DND-41 (cell line): ENCODE results near the gene SLC26A1.

Experiments used
- ATAC-seq: fragments of 200-7000 bp; cut with Tn5 transposase; 3 replicates; pipeline ENCODE4 v1.9.1; 2021; ENCODE audit warnings: low read depth; ENCODE audit not compliant: insufficient read depth
- DNase-seq: peaks from one replicate; pipeline ENCODE4 v3.0.0-alpha.2; 2020
- H2AFZ ChIP-seq: 2 replicates; pipeline ENCODE4 v1.6.0; 2012; ENCODE audit warnings: low read depth, low read length
- H3K27ac ChIP-seq: 2 replicates; pipeline ENCODE4 v1.5.1; 2012; ENCODE audit warnings: low read length, inconsistent platforms
- H3K27me3 ChIP-seq: fragments of 200-600 bp; sonication (generic); 2 replicates; pipeline ENCODE4 v1.6.0; 2012; ENCODE audit warnings: low read length, mild to moderate bottlenecking, inconsistent platforms; ENCODE audit not compliant: insufficient read depth, poor library complexity
- H3K36me3 ChIP-seq: 2 replicates; pipeline ENCODE4 v1.5.1; 2012; ENCODE audit warnings: low read length, inconsistent platforms; ENCODE audit not compliant: insufficient read depth
- H3K4me1 ChIP-seq: 2 replicates; pipeline ENCODE4 v1.5.1; 2012; ENCODE audit warnings: mild to moderate bottlenecking, low read length; ENCODE audit not compliant: insufficient read depth
- H3K4me2 ChIP-seq: 2 replicates; pipeline ENCODE4 v1.6.0; 2012; ENCODE audit warnings: mild to moderate bottlenecking, moderate library complexity, low read length, inconsistent platforms; ENCODE audit not compliant: insufficient read depth
- H3K4me3 ChIP-seq, 2 experiments: fragments of 200-600 bp in 1 of 2; shearing (Covaris generic) in 1 of 2; 2 replicates each; pipeline ENCODE4 v1.5.1; 2012 to 2016; ENCODE audit warnings: inconsistent platforms in 2 of 2, low read length in 2 of 2, mild to moderate bottlenecking in 2 of 2, low read depth in 1 of 2, moderate library complexity in 1 of 2
- H3K79me2 ChIP-seq: 2 replicates; pipeline ENCODE4 v1.6.0; 2012; ENCODE audit warnings: low read length, inconsistent platforms; ENCODE audit not compliant: insufficient read depth
- H3K9ac ChIP-seq: 2 replicates; pipeline ENCODE4 v1.6.0; 2012; ENCODE audit warnings: low read depth, mild to moderate bottlenecking, inconsistent platforms, low read length, moderate library complexity
- H3K9me3 ChIP-seq: 2 replicates; pipeline ENCODE4 v1.5.1; 2012; ENCODE audit warnings: low read length, moderate library complexity, mild to moderate bottlenecking, inconsistent platforms; ENCODE audit not compliant: insufficient read depth, severe bottlenecking
- H4K20me1 ChIP-seq: 2 replicates; pipeline ENCODE4 v1.6.0; 2012; ENCODE audit warnings: low read length; ENCODE audit not compliant: insufficient read depth
- CTCF ChIP-seq: IDR thresholded peaks from 2 replicates; pipeline ENCODE4 v1.5.1; 2012; ENCODE audit warnings: borderline replicate concordance, low read length, moderate library complexity, mild to moderate bottlenecking; ENCODE audit not compliant: poor library complexity, severe bottlenecking; ENCODE audit errors: extremely low read depth
- EZH2 ChIP-seq: IDR thresholded peaks from 3 replicates; pipeline ENCODE4 v1.6.1; 2012; ENCODE audit warnings: borderline replicate concordance, low read depth, mild to moderate bottlenecking, moderate library complexity, low read length, inconsistent platforms; ENCODE audit not compliant: severe bottlenecking

SLC26A1 gene

GRCh38 chr4:1041147-1041935 is 48.1 kb upstream of the SLC26A1 start:
- Histone ChIP-seq H3K4me2 (no peak overlapping the region), H3K27ac (no peak overlapping the region), H3K9ac (no peak overlapping the region), H3K27me3 (no peaks in the 10 kb centered on the region), H3K36me3 (no peaks in the 10 kb centered on the region), H2AFZ (no peak overlapping the region), H4K20me1 (peaks cover 4% of the 10 kb centered on the region; the same call in 1 of the 2 replicates), H3K79me2 (no peaks in the 10 kb centered on the region), H3K4me3 (no peak overlapping the region), H3K4me1 (no peaks in the 10 kb centered on the region), H3K9me3 (no peaks in the 10 kb centered on the region)
- ATAC-seq (no peak), DNase-seq (no peak)
- TF ChIP-seq CTCF = no peak
- no peak for TF ChIP-seq EZH2

- H3K27me3 ChIP-seq = no peaks in the 10 kb centered on the region
- no peak overlapping the region for H3K4me2 ChIP-seq
- DNase-seq (no peak), ATAC-seq (no peak)
- H3K27ac ChIP-seq = no peak overlapping the region
- no peak overlapping the region for H3K9ac ChIP-seq
- H3K4me3 ChIP-seq = no peak overlapping the region
- no peaks in the 10 kb centered on the region for H3K79me2 ChIP-seq
- peaks cover 4% of the 10 kb centered on the region; the same call in 1 of the 2 replicates for H4K20me1 ChIP-seq
- H3K36me3 ChIP-seq = no peaks in the 10 kb centered on the region
- TF ChIP-seq CTCF (no peak), EZH2 (no peak)
- H3K9me3 ChIP-seq = no peaks in the 10 kb centered on the region
- no peaks in the 10 kb centered on the region for H3K4me1 ChIP-seq
- no peak overlapping the region for H2AFZ ChIP-seq
Measured at GRCh38 chr4:1040344-1041146, 47.3 kb upstream of the SLC26A1 start.

- no peaks in the 10 kb centered on the region for H3K4me1 ChIP-seq
- H3K4me2 ChIP-seq = no peak overlapping the region
- ATAC-seq (no peak), DNase-seq (no peak)
- TF ChIP-seq EZH2 = no peak
- TF ChIP-seq CTCF = no peak
- H3K9me3 ChIP-seq = no peaks in the 10 kb centered on the region
- peaks cover 4% of the 10 kb centered on the region; the same call in 1 of the 2 replicates for H4K20me1 ChIP-seq
- no peak overlapping the region for H2AFZ ChIP-seq
- no peak overlapping the region for H3K9ac ChIP-seq
- no peaks in the 10 kb centered on the region for H3K36me3 ChIP-seq
- no peaks in the 10 kb centered on the region for H3K79me2 ChIP-seq
- no peak overlapping the region for H3K27ac ChIP-seq
- no peaks in the 10 kb centered on the region for H3K27me3 ChIP-seq
- no peak overlapping the region for H3K4me3 ChIP-seq
Measured at GRCh38 chr4:1039493-1040343, 46.5 kb upstream of the SLC26A1 start.
